HG03135 (cell line): ENCODE measurements around the gene MIX23.
"Not testable (repeated sequence)": the region's sequence is repeated elsewhere in the genome, so short reads cannot be mapped to it uniquely, and the experiment has no call there.

ENCODE experiments used
- ATAC-seq: cut with Tn5 transposase; IDR thresholded peaks from one replicate; pipeline ENCODE4 v1.9.1; 2021; ENCODE audit warnings: mild to moderate bottlenecking, moderate library complexity; ENCODE audit not compliant: unreplicated experiment

MIX23 gene

DNA sequence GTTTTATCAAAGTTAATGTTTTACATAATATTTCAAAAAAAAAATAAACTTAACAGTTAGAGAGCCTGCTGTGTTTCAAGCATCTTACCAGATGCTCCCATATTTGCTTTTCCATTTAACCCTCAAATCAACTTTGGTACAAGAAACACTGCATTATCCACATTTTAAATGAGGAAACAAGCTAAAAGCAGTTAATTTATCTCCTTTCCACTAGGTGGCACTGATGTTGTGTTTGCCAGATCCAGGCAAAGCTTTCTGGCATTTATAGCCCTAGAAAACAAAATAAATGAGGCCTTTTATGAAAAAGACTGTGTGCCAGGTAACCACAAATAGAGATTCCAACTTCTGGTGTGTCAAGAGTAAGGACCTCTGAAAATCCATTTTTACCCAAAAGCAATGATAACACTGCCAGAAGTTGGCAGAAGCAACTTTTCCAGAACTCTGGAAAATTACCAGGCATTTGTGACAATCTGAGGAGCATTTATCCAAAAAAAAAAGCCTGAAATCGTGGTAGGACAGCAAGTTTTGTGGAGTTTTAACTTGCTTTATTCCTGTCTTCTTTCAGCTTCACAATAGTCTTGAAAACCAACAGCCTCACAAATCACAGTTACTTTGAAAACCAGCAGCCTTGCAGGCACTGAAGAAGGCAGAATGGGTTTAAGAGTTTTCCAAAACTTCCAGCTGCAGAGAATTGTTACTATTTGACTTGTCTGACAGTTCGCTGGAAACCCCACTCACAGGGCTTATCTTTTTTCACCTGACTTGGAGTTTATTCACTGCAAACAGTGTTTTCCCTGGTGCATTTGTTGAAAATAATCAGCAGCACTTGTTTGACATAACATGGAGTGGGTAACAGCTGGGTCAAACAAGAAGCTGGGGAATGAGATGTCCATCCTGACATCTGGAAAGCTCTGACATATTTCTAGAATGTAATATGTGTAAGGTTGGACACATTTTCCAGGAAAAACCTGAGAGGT is 10.1 kb upstream of the MIX23 start:
- ATAC-seq: no peak

DNA sequence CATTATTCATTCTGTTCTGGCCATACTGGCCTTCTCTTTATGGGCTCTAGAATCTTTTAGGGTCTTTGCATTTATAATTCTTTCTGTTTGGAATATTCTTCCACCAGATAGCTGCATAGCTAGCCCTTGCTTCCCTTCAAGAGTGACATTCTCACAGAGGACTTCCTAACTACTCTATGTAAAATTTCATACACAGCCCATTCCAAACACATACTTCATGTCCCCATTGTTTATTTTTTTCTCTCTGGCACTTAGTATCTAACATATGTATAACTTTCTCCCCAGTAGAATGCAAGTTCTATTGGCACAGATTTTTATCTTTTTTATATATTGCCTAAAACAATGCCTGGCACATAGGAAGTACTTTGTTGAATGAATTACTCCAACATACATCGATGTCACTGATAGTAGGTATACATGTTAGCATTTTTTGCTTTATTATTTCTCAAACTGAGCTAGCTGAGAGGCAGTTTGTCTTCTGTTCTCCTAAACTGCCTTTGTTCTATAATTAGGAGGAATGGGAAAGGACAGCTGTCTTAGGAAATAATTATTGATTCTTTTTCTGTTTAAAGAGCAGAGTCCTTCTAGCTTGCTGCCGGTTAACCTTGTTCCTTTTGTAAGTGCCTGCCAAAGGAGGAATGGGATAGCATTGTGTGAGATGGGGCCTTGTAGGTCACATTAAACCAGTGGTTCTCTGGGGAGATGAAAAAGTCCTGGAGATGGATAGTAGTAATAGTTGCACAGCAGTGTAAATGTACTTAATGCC is 8.8 kb upstream of the MIX23 start:
- no peak for ATAC-seq

DNA sequence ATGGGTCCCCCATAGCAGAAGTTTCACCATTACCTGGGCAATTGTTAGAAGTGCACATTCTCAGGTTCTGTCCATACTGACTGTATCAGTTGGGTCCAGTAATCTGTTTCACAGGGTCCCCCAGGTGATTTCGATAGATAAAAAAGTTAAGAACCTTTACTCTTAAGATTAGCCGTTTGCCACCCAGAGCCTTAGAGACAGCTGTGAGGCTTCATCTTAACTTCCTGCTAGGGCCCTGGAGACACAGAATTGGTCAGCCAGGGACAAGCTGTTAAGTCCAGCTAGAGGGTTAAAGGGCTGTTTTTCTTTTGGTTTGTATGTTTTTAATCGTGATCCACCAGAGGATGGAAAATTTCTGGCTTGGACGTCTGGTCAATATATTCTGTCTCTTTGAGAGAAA is 7.6 kb upstream of the MIX23 start:
- no peak for ATAC-seq

DNA sequence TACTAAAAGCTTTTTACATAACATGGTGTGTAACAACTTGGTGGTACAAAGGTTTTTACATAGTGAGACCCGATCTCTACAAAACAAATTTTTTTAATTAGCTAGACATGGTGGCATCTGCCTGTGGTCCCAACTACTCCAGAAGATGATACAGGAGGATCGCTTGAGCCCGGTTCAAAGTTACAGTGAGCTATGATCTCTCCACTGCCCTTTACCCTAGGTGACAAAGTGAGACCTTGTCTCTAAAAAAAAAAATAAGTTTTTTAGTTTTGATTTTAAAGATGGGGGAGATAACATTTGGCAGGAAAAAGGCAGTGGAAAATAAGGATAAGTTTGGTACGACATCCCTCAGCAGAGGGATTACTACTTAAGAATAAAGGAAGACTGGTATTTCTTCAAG is 6.9 kb upstream of the MIX23 start:
- no peak for ATAC-seq

DNA sequence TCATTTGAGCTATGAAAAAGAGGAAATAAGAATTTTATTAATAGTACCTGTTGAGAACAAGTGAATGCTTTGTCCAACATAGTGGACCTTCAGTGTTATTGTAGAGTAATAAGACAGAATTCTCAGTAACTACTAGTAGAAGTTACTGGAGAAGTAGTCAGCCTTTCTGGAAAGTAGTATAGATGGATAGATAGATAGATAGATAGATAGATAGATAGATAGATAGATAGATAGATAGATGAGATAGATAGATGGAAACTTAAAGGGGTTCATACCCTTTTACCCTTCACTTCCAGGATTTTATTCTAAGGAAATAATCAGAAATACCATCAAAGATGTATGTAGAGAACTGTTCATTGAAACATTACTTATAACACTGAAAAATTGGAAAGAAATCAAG is 6.2 kb upstream of the MIX23 start:
- ATAC-seq: no peak

DNA sequence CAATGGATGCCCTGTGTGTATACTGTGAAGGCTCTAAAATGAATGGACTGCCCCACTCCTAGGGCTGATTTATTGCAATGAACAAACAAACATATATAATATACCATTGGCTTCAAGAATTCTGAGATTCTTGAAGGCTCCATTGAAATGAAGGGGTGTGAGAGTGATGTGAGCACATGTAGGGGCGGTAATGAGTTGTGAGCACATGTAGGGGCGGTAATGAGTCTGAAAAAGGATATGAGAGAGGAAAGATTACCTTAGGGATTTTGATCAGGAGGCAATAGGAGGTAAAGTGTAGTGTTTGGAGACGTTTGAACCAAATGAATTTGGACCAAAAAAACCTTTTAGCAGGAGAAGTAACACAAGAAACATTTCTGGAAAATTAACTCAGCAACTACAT is 4.7 kb upstream of the MIX23 start:
- ATAC-seq: no peak

DNA sequence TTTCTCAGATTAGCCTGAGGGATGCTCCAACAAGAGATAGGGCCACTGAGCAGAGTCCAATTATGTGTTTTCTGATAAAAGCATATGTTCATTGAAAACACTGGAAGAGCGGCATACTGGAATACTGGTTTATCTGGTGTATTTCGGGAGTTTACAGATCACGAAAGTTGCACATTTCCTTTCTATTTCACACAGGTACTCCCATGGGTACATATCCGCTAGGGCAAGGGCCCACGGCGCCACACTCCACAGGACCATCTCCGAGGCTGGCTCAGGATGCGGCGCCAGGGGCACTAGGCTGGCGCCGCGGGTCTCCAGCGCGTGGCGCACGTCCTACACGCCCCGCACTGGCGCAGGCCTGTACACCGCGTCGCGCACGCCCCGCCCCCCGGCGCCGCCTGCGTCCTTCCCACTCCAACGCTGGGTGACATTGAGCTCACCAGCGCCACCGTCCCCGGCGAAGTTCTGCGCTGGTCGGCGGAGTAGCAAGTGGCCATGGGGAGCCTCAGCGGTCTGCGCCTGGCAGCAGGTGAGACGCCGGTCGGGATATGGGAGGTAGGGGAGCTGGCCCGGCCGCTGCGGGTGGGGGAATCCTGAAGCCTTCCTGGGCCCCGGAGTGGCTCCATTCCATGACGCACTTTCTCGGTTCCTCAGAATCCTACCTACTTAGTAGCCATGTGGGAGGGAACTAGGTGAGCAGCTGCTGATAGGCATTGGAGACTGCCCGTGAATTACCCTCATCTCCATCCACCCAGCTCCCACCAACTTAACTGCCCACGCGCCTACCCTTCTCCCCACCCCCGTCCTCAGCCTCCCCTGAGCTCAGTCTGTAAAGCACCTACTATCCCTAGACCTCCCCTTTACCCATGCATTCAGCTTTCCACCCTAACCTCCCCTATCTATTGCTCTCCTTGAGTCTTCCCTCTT is 1.0 kb upstream of the MIX23 start, which contains the start of gene FAM162A:
Gene FAM162A, plus strand, starts transcription at position 412 of the 927 bp plus-strand sequence. Its CDS starts 84 bp downstream, at position 496.
- ATAC-seq: peak; percentile 94

DNA sequence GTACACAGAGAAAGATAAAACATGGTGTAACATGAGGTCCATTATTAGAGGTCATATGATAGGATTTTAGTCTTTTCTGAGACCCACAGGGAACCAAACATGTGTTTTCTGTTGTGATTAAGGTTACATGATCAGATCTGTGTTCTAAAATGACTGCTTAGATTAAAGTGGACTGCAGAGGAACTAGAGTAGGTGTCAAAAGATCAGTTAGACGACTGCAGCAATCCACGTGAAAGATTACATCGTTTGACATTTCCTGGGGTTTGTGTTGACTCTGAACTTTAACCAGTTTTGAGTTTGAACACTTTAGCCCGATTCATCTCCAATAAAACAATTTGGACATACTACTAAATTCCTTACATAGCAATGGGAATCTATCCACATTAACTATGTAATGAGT is 5.1 kb downstream of the MIX23 start:
- no peak for ATAC-seq

DNA sequence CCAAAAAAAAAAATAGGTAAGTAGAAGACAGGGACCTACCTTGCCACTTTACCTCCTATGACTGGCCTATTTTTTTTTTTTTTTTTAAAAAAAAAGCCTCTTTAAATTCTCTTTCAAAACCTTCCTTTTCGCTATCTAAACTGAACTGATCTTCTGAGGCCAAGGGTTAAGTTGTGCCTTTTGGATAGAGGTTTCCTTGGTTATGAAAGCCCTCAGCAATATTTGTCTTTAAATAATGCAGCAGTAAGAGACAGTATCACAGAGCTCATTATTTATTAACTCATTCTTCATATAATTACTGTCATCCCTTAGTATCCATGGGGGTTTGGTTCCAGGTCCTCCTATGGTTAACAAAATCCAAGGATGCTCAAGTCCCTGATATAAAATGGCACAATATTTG is 9.0 kb downstream of the MIX23 start:
- ATAC-seq: no peak

DNA sequence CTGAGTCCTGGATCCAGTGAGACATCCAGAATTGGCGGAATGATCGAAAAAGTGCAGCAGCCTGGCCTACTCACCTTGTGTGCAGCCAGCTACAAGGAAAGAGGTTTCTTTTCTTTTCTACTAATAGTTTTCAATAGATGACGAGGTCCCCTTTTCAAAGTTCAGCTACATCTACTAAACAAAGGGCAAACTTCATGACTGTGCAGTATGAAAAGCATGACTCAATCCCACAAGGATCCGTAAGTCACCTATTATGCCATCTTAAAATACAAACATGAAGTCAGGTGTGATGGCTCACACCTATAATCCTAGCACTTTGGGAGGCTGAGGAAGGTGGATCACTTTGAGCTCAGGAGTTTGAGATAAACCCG is 16.7 kb downstream of the MIX23 start:
- ATAC-seq: no peak

DNA sequence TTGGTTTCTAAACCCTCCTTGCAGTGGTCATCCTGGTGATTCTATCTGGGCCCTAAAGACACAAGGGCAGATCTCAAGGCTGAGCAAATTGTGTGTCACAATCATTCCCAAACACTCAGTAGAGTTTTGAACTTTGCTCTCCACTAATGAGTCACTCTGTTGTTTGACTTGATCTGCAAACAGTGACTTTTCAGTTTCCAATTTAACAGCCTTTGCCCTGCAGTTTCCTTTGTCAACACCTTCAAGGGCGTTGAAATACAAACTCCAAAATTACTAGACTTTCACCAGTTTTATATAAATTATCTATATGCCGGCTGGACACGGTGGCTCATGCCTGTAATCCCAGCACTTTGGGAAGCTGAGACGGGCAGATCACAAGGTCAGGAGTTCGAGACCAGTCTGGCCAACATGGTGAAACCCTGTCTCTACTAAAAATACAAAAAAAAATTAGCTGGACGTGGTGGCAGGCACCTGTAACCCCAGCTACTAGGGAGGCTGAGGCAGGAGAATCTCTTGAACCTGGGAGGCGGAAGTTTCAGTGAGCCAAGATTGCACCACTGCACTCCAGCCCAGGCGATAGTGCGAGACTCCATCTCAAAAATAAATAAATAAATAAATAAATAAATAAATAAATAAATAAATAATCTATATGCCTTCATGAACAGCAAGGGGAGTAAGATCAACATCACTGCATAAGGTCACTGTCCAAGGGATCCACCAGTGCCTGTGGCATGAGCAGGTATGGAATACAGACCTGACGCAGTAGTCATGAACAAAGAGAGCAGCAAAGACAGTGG is 17.3 kb downstream of the MIX23 start:
- not testable (repeated sequence) for ATAC-seq

DNA sequence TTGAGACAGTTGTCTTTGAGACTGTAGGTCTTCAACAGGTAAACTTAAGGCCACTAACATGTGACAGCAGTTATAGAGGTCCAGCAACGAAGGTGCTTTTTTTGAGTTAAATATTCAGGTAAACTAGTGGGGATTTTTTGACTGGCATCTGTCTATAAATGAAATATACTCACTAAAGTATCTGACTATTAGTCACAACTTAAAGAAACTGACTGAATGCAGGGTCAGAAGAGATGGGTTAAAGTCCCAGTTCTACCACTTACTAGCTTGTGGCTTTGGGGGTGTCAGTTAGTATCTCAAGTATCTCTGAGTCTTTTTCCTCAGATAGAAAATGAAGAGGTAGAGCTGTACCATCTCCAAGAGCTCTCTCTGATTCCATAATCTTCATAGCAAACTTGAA is 18.0 kb downstream of the MIX23 start:
- no peak for ATAC-seq

DNA sequence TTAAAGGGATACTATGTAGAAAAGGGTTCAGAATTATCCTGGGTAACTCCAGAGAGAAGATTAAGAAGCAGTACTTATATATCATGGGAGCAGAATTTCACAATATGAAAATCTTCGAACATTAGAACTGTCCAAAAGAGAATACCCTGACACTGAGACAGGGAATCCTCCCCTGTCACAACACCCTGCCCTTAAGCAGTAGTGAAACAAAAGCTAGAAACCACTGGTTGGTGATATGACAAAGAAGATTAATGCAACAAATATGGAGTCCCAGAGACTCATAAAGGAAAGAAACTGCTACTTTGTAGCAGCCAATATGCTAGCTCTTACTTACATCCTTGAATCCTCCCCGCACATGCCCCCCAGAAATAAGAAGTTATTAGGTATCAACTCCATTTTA is 18.5 kb downstream of the MIX23 start:
- ATAC-seq: no peak

DNA sequence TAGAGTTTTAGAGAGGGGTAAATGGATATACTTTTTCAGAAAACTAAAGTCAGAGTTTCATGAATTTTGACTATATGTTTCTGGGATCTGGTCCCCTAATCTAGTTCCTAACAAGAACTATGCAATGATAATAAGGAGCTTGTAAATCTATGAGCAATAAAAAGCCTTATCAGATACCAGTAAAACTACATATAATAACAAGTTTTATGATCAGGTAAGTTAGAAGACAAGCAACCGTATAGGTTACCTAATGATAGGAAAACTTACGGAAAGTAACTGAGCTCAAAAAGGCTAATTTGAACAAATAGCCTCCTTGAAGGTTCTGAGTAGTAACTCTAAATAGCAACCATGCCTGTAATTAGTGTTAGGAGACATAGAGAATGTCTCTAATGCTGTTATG is 21.0 kb downstream of the MIX23 start:
- ATAC-seq: no peak

DNA sequence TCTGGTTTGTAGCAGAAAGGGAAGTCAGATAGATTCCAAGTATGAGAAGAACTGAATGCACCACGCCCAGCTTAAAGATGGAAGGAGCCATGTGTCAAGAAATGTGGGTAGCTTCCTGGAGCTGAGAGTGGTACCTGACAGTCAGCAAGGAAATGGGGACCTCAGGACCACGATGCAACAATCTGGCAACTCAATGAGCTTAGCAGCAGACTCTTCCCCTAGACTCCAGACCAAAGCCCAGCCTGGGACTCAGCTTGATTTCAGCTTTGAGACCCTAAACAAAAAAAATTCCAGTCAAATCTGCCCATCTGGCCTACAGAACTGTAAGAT is 24.4 kb downstream of the MIX23 start:
- ATAC-seq: no peak

DNA sequence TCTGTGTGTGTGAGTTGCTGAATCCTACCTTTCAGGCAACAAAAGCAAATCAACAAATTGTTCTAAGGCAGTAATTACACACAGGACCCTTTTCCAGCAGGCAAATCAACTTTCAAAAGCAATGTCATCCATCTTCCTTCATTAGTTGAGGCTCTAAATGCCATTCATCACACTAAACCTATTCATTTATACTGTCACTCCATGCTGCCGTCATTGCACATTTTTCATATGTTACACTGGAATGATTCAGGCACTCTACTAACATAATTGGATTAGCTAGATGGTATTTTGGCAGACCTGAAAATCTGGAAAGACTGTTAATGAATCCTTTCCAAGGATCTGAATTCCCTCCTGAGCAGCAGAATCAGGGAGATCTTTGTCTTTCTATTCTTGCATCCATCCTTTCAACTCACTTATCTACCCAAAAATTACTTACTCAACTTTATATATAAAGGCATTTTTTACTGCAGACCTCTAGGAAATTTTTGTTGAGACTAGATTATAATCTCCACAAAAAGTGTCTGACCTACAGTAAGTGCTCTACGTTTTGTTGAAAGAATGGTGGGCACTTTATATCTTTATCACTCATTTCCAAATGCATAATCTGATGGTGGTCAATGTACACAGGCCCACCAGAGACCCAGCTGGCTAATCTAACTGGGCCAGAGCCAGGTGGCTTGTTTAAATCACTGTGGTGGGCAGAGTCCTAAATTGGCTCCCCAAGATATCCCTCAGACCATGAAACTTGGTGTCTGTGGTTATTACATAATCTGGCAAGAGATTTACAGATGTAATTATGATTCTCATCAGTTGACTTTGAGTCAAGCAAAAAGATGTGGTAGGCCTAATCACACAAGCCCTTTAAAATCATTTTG is 25.0 kb downstream of the MIX23 start:
- ATAC-seq: no peak

DNA sequence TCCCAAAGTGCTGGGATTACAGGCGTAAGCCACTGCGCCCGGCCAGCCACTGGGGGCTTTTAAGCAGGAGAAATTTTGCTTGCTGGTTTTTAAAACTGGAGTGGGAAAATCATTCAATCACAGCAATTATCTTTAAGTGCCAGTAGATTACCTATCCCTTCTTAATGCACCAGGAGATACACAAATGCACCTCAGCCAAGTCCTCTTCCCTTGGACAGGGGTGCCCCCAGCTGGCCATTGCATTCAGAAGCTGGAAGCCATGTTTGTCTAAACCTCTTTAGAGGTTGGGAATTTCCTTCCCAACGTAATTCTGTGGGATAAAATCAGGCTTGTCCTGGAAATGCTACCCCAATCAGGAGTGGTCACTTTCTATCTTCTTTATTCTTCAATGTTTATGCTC is 26.6 kb downstream of the MIX23 start:
- ATAC-seq: no peak

DNA sequence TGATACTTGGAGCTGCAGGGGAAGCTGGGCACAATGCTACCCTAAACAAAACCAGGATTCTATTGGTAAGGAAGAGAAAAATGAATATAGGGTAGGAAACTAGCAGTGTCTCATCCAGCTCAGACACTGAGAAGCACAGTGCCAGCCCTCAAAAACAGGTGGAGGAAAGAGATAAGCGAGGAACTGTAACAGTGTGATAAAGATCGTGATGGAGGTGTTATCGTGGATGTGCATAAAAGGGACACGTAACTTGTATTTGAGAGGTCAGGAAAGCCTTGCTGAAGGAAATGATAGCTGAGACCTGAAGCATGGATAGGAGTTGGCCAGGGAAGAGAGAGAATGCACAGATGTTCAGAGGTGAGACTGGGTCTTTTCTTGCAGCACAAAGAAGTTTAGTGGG is 27.4 kb downstream of the MIX23 start:
- no peak for ATAC-seq

DNA sequence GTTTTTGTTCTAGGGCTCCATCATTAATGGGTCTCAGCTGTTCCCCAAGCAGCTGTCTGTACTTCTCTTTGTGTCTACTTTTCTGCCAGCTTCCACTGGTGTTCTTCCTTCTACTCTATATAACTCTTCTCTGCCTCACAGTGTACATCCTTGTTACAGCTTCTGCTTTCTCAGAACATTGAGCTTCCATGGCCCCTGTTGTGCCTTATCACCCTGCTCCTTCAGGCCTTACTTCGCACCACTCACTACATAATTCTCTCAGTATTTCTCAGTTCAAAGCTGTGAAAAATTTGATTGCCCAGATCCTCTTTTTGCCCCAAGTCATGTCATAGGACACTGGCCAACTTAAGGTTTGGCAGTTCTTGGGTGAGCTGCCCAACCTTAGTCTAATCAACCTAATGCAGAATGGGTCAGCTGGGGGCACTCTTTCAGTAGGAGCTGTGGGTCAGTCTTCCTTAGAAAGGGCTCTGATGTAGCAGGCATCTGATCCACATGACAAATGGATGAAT is 29.1 kb downstream of the MIX23 start:
- no peak for ATAC-seq
